ENCODE results near the gene PTCHD4.

DNA sequence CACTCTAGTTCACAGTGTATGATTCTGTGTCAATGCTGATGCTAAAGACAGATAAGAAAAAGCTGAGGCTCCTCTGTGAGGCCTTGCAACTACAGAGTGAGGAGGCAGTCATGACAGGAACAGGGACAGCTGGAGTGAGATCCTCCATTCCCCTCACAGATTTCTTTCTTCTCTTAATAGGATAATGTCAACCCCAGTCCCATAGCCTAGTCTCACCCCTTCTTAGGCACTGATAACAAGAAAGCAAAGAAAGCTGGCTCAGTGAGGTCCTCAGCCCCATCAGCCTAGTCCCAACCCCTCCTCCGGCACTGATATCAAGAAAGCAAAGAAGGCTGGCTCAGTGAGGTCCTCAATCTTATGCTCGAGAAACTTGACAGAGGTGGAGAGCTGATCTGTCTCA, 2.1 kb upstream of the PTCHD4 start:
- TF ChIP-seq POLR2A (IDR thresholded peaks at IDR 0.05), result no peak
- TF ChIP-seq, protein P1, sequence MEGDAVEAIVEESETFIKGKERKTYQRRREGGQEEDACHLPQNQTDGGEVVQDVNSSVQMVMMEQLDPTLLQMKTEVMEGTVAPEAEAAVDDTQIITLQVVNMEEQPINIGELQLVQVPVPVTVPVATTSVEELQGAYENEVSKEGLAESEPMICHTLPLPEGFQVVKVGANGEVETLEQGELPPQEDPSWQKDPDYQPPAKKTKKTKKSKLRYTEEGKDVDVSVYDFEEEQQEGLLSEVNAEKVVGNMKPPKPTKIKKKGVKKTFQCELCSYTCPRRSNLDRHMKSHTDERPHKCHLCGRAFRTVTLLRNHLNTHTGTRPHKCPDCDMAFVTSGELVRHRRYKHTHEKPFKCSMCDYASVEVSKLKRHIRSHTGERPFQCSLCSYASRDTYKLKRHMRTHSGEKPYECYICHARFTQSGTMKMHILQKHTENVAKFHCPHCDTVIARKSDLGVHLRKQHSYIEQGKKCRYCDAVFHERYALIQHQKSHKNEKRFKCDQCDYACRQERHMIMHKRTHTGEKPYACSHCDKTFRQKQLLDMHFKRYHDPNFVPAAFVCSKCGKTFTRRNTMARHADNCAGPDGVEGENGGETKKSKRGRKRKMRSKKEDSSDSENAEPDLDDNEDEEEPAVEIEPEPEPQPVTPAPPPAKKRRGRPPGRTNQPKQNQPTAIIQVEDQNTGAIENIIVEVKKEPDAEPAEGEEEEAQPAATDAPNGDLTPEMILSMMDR (IDR thresholded peaks at IDR 0.05), result no peak

Data from heart left ventricle (tissue), 13 donors.